HFF-Myc (cell line): ENCODE results near the gene ITIH4.
A peak's percentile ranks its signal among the peaks of the same experiment; 100 is the strongest.

ENCODE experiments used
- DNase-seq: peaks from one replicate; pipeline ENCODE4 v3.0.0-alpha.2; 2011; ENCODE audit warnings: low read depth; ENCODE audit errors: extremely low read depth
- H3K4me3 ChIP-seq: replicated peaks from 2 replicates; pipeline ENCODE4 v1.5.1; 2011; ENCODE audit warnings: low read depth, mild to moderate bottlenecking, control low read depth, low read length
- TF ChIP-seq, protein P1 (sequence below): IDR thresholded peaks from 2 replicates; pipeline ENCODE4 v1.5.1; 2012; ENCODE audit warnings: mild to moderate bottlenecking, low read depth, low read length, control low read depth; ENCODE audit errors: missing control alignments

The ITIH4 gene

DNA sequence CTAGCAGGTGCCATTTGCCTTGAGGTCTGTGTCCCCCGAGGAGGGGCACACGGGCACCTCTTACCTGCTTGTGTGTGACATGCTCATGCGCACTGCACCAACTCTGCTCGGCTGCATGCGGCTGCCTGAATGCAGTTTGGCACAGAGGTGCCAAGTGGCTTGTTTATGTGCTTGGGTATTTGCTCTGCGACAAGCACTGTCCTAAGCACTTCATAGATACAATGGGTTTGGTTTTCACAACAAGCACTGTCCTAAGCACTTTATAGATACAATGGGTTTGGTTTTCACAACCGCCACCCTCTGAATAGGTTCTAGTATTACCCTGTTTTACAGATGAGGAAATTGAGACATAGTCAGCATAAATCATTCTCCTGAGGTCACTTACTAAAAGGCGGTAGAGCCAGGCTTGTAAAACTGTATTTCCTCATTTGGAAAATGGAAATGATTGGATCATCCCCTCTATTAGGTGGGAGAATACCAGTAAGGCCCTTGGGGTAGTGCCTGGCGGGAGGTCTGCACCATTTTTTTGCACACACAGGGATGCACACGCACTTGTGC lies 487 bp downstream of the ITIH4 start:
- no peak for DNase-seq
- TF ChIP-seq, protein P1, sequence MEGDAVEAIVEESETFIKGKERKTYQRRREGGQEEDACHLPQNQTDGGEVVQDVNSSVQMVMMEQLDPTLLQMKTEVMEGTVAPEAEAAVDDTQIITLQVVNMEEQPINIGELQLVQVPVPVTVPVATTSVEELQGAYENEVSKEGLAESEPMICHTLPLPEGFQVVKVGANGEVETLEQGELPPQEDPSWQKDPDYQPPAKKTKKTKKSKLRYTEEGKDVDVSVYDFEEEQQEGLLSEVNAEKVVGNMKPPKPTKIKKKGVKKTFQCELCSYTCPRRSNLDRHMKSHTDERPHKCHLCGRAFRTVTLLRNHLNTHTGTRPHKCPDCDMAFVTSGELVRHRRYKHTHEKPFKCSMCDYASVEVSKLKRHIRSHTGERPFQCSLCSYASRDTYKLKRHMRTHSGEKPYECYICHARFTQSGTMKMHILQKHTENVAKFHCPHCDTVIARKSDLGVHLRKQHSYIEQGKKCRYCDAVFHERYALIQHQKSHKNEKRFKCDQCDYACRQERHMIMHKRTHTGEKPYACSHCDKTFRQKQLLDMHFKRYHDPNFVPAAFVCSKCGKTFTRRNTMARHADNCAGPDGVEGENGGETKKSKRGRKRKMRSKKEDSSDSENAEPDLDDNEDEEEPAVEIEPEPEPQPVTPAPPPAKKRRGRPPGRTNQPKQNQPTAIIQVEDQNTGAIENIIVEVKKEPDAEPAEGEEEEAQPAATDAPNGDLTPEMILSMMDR: no peak
- H3K4me3 ChIP-seq: no peak overlapping the region

DNA sequence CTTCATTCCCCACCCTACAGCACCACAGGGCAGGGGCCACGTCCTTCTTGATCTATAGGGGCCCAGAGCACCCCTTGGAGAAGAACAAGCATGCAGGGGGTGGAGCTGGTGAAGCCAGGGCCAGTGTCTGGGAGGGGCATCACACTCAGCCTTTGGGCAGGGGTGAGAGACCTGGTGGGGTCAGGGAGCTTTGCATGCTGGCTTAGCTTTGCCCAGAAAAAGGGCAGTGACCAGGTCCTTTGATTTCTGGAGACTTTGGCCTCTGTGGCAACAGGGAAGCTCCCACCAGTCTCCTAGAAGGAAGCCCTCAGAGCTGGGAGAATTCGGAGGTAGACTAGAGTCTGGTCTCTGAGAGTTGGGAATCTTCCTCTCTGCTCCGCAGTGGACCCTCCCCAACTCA lies 990 bp downstream of the ITIH4 start:
- no peak overlapping the region for H3K4me3 ChIP-seq
- no peak for DNase-seq
- TF ChIP-seq, protein P1: no peak

DNA sequence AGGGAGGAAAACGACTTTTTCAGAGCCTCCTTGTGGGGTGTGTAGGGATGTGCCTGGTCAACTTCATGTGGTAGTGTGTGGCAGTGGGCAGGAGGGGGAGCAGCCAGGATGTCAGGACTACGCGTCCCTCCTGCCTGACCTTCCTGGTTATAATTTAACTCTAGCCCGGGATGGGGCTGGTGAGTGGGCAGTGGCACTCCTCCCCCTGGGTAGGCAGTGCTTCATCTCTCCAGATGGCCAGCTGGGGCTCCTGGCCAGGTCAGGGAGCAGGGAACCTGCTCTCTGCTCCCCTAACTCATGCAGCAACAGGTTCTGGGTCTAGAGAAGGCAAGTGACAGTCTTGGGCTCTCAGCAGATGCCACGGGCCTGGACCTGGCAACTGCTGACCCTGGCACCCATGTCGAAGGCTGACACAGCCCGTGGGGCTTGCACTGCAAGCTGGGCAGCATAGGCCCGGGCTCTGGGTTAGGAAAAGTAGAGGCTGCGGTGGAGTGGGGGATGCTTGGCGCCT lies 2.6 kb downstream of the ITIH4 start:
- no peak overlapping the region for H3K4me3 ChIP-seq
- DNase-seq: no peak
- TF ChIP-seq, protein P1: peak; percentile 12

DNA sequence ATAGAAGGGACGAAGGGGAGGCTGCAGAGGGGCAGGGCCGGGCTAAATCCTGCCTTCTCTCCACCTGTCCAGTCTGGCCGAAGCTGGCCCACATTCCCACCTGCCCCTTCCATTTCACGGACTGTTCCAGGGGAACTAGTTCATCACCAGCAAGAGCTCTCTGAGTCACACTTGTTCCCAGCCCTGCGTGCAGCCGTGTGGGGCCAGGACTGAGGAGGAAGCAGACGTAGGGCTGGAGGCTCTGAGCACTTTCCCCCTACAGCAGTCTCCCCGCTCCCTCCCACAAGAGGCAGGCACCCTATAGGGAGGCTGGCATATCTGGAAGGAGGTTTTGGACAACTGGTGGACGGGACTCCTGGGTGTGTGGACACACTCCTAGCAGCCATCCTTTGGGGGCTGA lies 3.0 kb downstream of the ITIH4 start:
- no peak overlapping the region for H3K4me3 ChIP-seq
- TF ChIP-seq, protein P1: no peak
- DNase-seq: no peak

- no peak overlapping the region for H3K4me3 ChIP-seq
- TF ChIP-seq, protein P1: no peak
- DNase-seq: no peak
Observed at GRCh38 chr3:52824037-52824436, 6.4 kb downstream of the ITIH4 start.

DNA sequence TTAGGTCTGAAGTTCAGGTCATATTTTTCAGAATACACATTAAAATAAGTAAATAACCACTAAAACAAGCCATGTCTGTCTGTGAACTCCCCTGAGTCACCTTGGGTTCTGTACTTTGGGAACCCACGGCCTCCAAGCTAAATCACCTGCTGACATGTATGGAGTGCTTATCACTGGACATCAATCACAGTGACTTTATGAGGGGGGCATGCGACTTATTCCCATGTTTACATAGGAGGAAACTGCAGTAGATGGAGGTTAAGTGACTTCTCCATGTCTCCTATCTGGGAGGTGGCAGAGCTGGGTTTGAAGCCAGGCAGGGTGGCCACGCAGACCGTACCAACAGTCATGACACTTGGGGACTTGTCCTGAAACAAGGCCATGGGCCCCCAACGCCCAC lies 8.1 kb downstream of the ITIH4 start:
- DNase-seq: no peak
- TF ChIP-seq, protein P1: no peak
- H3K4me3 ChIP-seq: no peak overlapping the region

GRCh38 chr3:52820736-52821135 lies 9.7 kb downstream of the ITIH4 start:
- DNase-seq: no peak
- H3K4me3 ChIP-seq: no peak overlapping the region
- TF ChIP-seq, protein P1: peak; percentile 86
